22Rv1 (cell line): ENCODE results near the gene FAM229A.
"Not testable (repeated sequence)": the region's sequence is repeated elsewhere in the genome, so short reads cannot be mapped to it uniquely, and the experiment has no call there.

ENCODE experiments used
- H3K27ac ChIP-seq: fragments of 450-650 bp; 2 replicates; pipeline ENCODE4 v1.5.1; 2017
- CTCF ChIP-seq: fragments of 450-650 bp; IDR thresholded peaks from 2 replicates; pipeline ENCODE4 v1.5.1; 2017; ENCODE audit warnings: mild to moderate bottlenecking
- ZFX ChIP-seq: fragments of 450-650 bp; IDR thresholded peaks from 2 replicates; pipeline ENCODE4 v1.6.1; 2017; ENCODE audit warnings: antibody characterized with exemption, borderline replicate concordance

FAM229A gene

GRCh38 chr1:32399843-32400242, 37.6 kb upstream of the FAM229A start:
- TF ChIP-seq CTCF (no peak), ZFX (no peak)
- no peak overlapping the region for H3K27ac ChIP-seq

DNA sequence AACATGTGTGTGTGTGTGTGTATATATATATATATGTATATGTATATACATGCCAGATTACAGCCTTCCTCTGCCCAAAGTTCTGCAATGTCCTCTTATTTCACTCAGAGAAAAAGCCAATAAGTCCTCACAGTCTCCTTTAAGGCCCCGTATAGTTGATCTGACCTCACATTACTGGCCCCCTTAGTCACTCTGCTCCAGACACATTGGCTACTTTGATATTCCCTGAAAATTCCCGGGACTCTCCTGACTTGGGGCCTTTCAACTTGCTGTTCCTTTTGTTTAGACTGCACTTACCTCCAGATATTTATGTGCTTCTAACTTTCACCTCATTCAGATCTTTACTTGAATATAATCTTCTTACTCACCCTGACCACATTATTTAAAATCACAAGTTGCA, 36.1 kb upstream of the FAM229A start:
- TF ChIP-seq ZFX: no peak
- TF ChIP-seq CTCF: no peak
- H3K27ac ChIP-seq: no peak overlapping the region

DNA sequence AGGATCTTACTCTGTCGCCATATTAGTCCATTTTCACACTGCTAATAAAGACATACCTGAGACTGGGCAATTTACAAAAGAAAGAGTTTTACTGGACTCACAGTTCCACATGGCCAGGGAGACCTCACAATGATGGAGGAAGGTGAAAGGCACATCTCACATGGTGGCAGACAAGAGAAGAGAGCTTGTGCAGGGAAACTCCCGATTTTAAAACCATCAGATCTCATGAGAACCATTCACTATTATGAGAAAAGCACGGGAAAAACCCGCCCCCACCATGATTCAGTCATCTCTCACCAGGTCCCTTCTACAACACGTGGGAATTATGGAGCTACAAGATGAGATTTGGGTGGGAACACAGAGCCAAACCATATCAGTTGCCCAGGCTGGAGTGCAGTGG, 34.2 kb upstream of the FAM229A start:
- not testable (repeated sequence) for H3K27ac ChIP-seq

DNA sequence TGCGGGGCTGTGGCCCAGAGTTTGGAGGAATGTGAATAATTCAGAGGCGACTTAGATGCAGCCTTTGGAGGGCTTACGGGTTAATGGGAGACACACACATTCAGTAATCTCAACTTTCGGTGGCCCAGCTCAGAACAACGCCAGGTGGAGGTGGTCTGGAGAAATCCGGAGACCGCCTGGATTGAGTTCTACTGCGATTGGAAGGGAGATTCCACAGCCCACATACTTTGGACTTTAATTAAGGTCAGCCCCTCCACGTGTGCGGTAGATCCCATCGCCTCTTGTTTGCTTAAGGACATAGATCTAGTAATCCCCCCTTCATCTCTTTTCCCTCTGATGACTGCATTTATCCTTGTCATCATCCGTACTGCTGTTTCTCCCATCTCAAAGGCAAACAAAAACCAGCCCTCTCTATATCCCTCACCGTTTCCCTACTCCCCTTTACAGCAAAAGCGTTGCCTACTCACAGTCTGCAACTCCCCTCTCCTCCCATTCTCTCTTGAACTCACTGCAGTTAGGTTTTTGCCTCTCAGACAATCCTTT, 32.7 kb upstream of the FAM229A start:
- H3K27ac ChIP-seq: peak overlapping the region; percentile 89
- TF ChIP-seq ZFX (no peak), CTCF (no peak)

DNA sequence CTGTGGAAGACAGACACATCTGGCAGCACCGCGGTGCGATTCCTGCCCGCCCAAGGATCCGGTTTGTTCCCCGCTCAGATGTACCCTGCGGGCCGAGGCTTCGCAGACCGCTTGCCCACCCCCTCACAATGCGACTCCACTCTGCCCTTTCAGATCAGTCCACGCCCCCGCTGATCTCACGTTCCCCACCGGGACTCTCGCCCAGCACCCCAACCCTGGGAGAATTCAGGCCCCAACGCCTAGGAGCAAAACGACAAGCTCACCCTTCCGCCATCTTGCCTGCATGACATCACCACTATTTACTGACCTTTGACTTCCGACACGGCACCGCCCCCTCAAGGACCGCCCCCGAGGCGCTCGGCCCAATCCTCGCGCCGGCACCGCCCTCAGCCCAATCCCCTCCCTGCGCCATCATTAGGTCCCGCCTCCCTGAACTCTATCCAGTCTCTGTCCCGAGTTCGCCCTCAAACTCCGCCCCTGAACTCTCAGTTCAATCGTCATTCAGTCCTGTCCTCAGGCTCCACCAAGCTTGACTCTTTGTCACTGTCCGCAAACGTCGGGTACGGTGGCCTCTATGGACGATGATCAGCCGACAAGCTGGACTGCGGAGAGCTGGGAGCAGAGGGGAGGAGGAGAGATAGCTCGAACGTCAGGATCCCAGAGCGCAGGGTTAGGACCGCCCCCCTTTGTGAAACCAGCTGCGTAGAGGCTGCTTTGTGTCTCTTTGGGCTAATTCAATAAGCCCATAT, 32.0 kb upstream of the FAM229A start, which contains the start of gene BSDC1:
Gene BSDC1, minus strand, starts transcription at position 301 of the 749 bp plus-strand sequence. Its CDS starts 27 bp downstream, at position 274.
- peak within 1 kb of the TSS; percentile 89 for H3K27ac ChIP-seq
- TF ChIP-seq ZFX (no peak), CTCF (no peak)

GRCh38 chr1:32393832-32394140, 31.5 kb upstream of the FAM229A start:
- TF ChIP-seq ZFX (no peak), CTCF (no peak)
- peak overlapping the region; percentile 89 for H3K27ac ChIP-seq

GRCh38 chr1:32393136-32393535, 30.9 kb upstream of the FAM229A start:
- TF ChIP-seq ZFX: no peak
- TF ChIP-seq CTCF: no peak
- no peak overlapping the region for H3K27ac ChIP-seq
